Effector memory CD4-positive, alpha-beta T cell (primary cell): ENCODE data around the gene MAP4K1.
"Not testable (repeated sequence)": the region's sequence is repeated elsewhere in the genome, so short reads cannot be mapped to it uniquely, and the experiment has no call there.

ENCODE experiments used
- DNase-seq, 3 donors: peaks; one replicate each; pipeline ENCODE4 v3.0.0-alpha.2; 2020
- H3K27ac ChIP-seq: 2 replicates; pipeline ENCODE4 v1.7.0; 2013; ENCODE audit warnings: mild to moderate bottlenecking, low read length, moderate library complexity; ENCODE audit not compliant: insufficient read depth, poor library complexity, severe bottlenecking
- H3K27me3 ChIP-seq: replicated peaks from 2 replicates; pipeline ENCODE4 v1.7.0; 2013; ENCODE audit warnings: mild to moderate bottlenecking, low read length; ENCODE audit not compliant: insufficient read depth, control insufficient read depth, poor library complexity, severe bottlenecking
- H3K36me3 ChIP-seq: 2 replicates; pipeline ENCODE4 v1.7.0; 2013; ENCODE audit warnings: mild to moderate bottlenecking, low read length, moderate library complexity; ENCODE audit not compliant: control insufficient read depth, insufficient read depth
- H3K4me1 ChIP-seq: 2 replicates; pipeline ENCODE4 v1.7.0; 2013; ENCODE audit warnings: low read length, mild to moderate bottlenecking; ENCODE audit not compliant: control insufficient read depth, insufficient read depth, poor library complexity, severe bottlenecking
- H3K4me3 ChIP-seq: 2 replicates; pipeline ENCODE4 v1.7.0; 2013; ENCODE audit warnings: low read length, low read depth, mild to moderate bottlenecking; ENCODE audit not compliant: insufficient read depth, poor library complexity, severe bottlenecking
- H3K9me3 ChIP-seq: 2 replicates; pipeline ENCODE4 v1.7.0; 2013; ENCODE audit warnings: mild to moderate bottlenecking, low read length, moderate library complexity; ENCODE audit not compliant: control insufficient read depth

The MAP4K1 gene

DNA sequence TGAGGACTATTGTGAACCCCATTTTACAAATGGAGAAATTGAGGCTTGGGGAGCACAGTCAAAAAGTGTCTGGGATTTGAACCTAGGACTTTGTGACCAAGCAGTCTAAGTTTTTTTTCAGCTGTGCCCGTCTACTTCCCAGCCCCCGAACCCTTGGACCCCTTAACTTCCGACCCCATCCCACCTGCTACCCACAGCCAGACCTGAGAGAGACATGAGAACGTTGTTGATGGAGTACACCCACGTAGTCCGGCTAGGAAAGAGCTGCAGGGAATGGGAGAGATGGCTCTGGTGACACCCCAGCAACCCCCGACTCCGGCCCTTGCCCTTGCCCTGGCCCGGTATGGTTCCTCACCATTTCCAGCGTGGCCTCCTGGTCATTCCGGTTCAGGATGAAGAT, 18.0 kb downstream of the MAP4K1 start:
- Histone ChIP-seq H3K27me3 (no peaks in the 10 kb centered on the region), H3K4me1 (no peaks in the 10 kb centered on the region), H3K27ac (no peak overlapping the region), H3K9me3 (no peaks in the 10 kb centered on the region), H3K4me3 (no peak overlapping the region), H3K36me3 (peaks cover 35% of the 10 kb centered on the region)
- no peak for DNase-seq

DNA sequence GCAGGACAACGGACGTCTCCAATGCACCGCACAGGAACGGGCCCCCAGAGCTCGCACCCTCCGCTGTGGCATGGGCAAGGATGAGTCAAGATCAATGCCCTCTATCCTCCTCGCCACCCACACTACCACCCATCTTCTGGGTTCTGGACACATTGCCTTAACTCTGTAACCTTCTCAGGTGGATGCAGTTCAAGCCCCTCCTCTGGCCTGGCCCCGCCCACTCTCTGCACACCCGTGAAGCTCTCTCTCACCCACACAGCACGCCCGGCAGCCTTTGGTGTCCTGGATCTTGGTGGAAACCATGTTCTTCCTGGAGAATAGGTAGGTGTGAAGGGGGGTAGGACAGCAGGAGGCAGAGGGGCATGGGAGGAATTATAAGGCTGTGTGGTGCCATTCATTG, 20.7 kb downstream of the MAP4K1 start:
- Histone ChIP-seq H3K36me3 (peaks cover 51% of the 10 kb centered on the region), H3K27me3 (no peaks in the 10 kb centered on the region)
- DNase-seq: no peak

GRCh38 chr19:38596057-38596981, 21.4 kb downstream of the MAP4K1 start:
- peak in 1 of 3 donors; percentile 12 for DNase-seq
- no peaks in the 10 kb centered on the region for H3K9me3 ChIP-seq
- H3K27ac ChIP-seq: no peak overlapping the region
- H3K27me3 ChIP-seq: no peaks in the 10 kb centered on the region
- no peaks in the 10 kb centered on the region for H3K4me1 ChIP-seq
- H3K4me3 ChIP-seq: no peak overlapping the region
- H3K36me3 ChIP-seq: peaks cover 51% of the 10 kb centered on the region

More for the DNA sequence above, 20.7 kb downstream of the MAP4K1 start:
- Histone ChIP-seq H3K4me1 (no peaks in the 10 kb centered on the region), H3K4me3 (no peak overlapping the region), H3K9me3 (no peaks in the 10 kb centered on the region), H3K27ac (no peak overlapping the region)

GRCh38 chr19:38592940-38593339, 24.8 kb downstream of the MAP4K1 start:
- Histone ChIP-seq H3K36me3 (peaks cover 45% of the 10 kb centered on the region), H3K27me3 (no peaks in the 10 kb centered on the region), H3K4me3 (no peak overlapping the region), H3K27ac (no peak overlapping the region), H3K4me1 (no peaks in the 10 kb centered on the region), H3K9me3 (no peaks in the 10 kb centered on the region)
- no peak for DNase-seq

DNA sequence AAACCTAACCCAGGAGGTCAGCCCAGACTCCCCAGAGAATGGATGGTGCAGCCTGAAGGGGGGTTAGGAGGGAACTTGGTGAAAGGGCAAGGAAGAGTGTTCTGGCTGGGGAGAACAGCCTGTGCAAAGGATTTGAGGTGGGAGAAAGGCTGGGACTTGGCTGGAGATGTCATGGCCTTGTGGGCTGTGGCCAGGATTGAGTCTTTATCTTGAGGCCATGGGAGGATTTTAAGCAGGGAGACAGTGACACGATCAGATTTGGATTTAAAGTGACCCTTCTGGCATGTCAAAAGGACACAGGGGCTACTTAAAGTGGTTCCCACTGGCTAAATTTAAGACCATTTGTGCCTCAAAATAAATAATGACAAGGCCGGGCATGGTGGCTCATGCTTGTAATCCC, 29.7 kb downstream of the MAP4K1 start:
- Histone ChIP-seq H3K9me3 (no peaks in the 10 kb centered on the region), H3K4me3 (no peak overlapping the region), H3K27me3 (no peaks in the 10 kb centered on the region), H3K4me1 (no peaks in the 10 kb centered on the region), H3K27ac (no peak overlapping the region), H3K36me3 (peaks cover 15% of the 10 kb centered on the region)
- DNase-seq: no peak

DNA sequence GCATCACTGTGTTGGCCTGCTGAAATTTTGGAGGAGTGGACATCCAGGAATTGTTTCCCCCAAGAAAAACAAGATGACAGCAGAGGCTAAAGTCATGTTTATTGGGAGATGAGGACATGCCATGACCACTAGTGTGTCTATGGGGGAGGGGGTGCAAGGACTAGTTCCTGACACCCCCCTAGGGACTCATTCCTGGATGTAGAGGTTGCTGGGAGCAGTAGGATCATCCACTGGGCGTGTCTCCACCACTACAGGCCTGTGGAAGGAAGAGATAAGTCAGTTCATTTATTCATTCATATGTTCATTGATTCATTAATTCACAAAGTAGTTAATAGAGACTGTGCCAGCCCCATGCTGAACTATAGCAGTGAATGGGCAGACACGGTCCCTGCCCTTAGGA, 30.2 kb downstream of the MAP4K1 start:
- H3K4me1 ChIP-seq: no peaks in the 10 kb centered on the region
- H3K4me3 ChIP-seq: no peak overlapping the region
- no peak overlapping the region for H3K27ac ChIP-seq
- no peaks in the 10 kb centered on the region for H3K9me3 ChIP-seq
- DNase-seq: no peak
- H3K27me3 ChIP-seq: no peaks in the 10 kb centered on the region
- peaks cover 13% of the 10 kb centered on the region for H3K36me3 ChIP-seq

GRCh38 chr19:38583985-38584305, 33.8 kb downstream of the MAP4K1 start:
- H3K4me1 ChIP-seq: peaks cover 2% of the 10 kb centered on the region
- H3K4me3 ChIP-seq: no peak overlapping the region
- DNase-seq: no peak
- H3K27me3 ChIP-seq: no peaks in the 10 kb centered on the region
- peaks cover 9% of the 10 kb centered on the region for H3K36me3 ChIP-seq
- no peaks in the 10 kb centered on the region for H3K9me3 ChIP-seq
- no peak overlapping the region for H3K27ac ChIP-seq

- no peak for DNase-seq
- Histone ChIP-seq H3K4me3 (no peak overlapping the region), H3K27ac (no peak overlapping the region), H3K4me1 (peaks cover 4% of the 10 kb centered on the region), H3K27me3 (no peaks in the 10 kb centered on the region), H3K36me3 (peaks cover 9% of the 10 kb centered on the region), H3K9me3 (no peaks in the 10 kb centered on the region)
Observed at GRCh38 chr19:38583219-38583984, 34.4 kb downstream of the MAP4K1 start.

- Histone ChIP-seq H3K4me1 (peaks cover 4% of the 10 kb centered on the region), H3K27me3 (no peaks in the 10 kb centered on the region), H3K36me3 (no peaks in the 10 kb centered on the region), H3K4me3 (no peak overlapping the region), H3K27ac (no peak overlapping the region), H3K9me3 (no peaks in the 10 kb centered on the region)
- no peak for DNase-seq
Observed at GRCh38 chr19:38580080-38580479, 37.7 kb downstream of the MAP4K1 start.

GRCh38 chr19:38579304-38579703, 38.4 kb downstream of the MAP4K1 start:
- H3K9me3 ChIP-seq, H3K27ac ChIP-seq, H3K36me3 ChIP-seq, H3K4me3 ChIP-seq, DNase-seq, H3K27me3 ChIP-seq, H3K4me1 ChIP-seq: not testable (repeated sequence)
